Embryonic facial prominence (tissue), 1 donor: ENCODE measurements around the gene FN3KRP.
A peak's percentile ranks its signal among the peaks of the same experiment; 100 is the strongest.

ENCODE experiments used
- DNase-seq: peaks from one replicate; pipeline ENCODE4 v3.0.0-alpha.2; 2016; ENCODE audit errors: extremely low spot score

Gene FN3KRP, protein sequence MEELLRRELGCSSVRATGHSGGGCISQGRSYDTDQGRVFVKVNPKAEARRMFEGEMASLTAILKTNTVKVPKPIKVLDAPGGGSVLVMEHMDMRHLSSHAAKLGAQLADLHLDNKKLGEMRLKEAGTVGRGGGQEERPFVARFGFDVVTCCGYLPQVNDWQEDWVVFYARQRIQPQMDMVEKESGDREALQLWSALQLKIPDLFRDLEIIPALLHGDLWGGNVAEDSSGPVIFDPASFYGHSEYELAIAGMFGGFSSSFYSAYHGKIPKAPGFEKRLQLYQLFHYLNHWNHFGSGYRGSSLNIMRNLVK

DNA sequence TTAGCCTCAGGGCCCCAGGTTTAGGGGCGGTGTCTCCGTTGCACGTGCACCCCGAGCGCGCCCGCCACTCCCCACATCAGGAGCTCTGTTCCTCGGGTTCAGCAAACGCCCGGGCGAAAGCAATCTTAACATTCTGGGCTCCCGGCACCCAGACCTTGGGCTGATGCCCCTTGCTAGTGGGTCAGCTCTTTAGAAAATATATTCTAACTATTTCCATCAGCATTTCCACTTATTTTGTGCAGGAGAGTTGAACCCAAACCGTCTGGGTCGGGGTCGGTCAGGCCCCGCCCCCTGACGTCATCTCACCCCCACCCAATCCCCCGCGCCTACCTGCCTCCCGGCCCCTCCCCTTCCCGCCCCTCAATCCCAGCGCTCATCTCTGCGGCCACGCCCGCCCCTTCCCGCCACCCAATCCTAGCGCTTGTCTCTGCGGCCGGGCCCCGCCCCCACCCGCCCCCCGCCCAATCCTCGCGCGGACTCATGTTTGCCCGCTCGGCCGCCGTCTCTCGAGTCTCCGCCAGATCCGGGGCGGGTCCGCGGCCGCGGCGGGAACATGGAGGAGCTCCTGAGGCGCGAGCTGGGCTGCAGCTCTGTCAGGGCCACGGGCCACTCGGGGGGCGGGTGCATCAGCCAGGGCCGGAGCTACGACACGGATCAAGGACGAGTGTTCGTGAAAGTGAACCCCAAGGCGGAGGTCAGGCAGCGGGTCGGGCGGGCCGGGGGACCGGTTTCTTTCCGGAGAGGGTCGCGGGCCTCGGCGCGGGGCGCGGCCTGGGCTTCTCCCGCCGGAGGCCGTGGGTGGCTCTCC, at the start of gene FN3KRP:
FN3KRP (plus strand) TSS at position 504 of the 808 bp plus-strand sequence; CDS start at position 554, 50 bp downstream.
- DNase-seq, result peak; percentile 91

DNA sequence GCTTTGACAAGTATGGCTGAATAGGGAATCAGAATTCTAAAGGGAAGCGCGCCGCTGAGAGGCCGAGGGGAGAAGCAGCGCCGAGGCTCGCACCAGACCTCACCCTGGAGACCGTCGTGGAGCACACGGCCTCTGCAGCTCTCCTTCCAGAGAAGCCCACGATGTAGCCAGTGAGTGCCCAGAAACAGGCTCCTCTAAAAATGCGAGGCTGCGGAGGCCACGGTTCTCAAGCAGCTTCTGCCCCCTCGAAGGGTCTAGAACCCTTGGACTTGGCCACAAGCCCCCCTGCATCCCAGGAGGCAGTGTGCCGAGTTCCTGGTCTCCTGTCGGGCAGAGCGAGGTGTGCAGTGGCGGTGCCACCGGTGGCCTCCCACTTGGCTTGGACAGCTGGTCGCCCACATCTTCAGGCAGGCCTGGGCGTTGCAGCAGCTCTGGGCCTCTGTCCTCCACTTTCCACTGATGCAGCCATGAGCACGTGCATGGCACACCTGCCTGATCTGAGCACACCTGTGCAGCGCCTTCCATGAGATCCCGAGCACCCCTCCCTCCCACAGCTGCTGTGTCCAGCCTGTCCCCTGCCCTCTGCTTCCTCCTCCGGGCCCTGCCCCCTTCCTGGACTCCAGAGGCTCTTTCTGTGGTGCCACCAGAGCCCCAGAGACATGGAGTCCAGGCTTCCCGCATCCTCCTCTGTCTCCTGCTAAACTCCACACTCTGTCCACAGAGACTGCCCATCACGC, 49.4 kb upstream of the FN3KRP start:
- DNase-seq, result no peak

DNA sequence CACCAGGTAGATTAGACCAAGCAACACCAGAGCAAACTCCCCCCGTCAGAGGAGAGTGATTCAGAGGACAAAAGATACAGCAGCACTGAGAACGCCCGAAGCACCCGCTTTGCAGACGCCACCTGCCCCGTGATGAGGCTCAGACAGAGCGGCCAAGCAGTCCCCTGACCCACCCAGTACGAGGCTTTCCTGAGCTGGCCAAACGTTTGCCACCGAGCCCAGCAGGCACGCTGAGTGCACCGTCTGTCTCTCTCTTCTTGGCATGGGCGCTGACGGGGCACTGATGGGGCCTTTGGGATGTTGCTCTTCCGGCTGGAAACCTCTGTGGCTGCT, 48.9 kb upstream of the FN3KRP start:
- no peak for DNase-seq

DNA sequence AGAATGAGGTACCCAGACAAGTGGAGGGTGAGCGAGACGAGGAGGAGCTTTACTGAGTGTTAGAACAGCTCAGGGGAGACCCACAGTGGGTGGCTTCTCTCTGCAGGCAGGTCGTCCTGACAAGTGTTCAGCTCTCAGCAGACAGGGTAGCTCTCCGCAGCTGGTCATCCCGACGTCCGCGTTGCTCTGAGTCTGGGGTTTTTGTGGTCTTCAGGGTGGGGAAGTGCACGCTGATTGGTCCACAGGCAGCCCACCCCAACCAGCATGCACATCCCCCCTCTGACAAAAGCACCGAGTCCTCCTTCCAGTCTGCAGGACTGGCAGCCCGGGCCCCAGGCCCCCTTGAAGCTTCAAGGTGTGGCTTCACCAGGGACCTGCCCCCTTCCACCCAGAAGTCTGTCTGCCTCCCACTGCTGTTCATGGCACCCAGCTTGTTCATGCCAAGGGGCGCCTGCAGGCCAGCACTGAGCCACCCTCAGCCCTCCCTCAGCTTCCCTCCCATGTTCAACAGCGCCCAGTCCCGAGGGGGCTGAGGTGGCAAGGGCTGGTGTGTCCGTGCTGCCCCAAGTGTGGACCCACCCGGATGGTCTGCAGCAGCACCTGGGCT, 48.4 kb upstream of the FN3KRP start:
- no peak for DNase-seq

DNA sequence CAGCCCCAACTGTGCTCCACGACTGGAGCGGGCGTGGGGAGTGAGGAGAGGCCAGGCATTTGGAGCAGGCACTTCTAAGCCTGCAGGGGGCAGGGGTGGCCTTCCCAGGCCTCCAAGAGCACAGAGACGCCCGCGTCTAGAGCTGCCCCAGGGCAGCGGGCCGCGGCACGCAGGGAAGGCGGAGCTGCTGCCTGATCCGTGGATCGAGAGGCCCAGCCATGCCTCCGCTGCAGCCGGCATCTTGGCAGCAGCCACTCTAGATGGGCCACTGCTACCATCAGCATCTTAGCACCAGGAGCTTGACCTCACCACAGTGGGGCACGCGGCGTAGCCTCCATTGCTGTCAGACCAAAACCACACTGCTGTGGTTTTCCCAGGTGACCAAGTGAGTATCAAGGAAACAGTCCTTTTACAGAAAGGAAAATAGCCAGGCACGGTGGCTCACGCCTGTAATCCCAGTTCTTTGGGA, 47.8 kb upstream of the FN3KRP start:
- DNase-seq, result no peak

DNA sequence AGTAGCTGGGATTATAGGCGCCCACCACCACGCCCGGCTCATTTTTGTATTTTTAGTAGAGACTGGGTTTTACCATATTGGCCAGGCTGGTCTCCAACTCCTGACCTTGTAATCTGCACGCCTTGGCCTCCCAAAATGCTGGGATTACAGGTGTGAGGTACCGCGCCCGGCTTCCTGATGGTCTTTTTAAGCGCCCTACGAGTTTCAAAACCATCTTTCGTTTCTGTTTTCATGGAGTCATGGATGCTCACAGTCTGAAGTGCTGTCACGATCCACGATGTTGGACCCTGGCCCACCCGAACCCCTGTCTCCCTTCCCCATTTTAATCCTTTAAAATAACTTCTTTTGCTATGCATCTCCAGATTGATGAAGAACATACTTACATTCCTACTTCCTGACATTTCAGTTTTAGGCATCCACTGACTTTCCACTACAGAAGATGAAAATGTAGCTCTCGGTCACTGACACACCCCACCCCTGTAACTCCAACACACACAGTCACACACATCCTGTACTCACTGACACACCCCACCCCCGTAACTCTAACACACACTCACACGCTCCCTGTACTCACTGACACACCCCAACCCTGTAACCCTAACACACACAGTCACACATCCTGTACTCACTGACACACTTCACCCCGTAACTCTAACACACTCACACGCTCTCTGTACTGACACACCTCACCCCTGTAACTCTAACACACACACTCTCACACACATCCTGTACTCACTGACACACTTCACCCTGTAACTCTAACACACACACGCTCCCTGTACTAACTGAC, 45.6 kb upstream of the FN3KRP start:
- no peak for DNase-seq

DNA sequence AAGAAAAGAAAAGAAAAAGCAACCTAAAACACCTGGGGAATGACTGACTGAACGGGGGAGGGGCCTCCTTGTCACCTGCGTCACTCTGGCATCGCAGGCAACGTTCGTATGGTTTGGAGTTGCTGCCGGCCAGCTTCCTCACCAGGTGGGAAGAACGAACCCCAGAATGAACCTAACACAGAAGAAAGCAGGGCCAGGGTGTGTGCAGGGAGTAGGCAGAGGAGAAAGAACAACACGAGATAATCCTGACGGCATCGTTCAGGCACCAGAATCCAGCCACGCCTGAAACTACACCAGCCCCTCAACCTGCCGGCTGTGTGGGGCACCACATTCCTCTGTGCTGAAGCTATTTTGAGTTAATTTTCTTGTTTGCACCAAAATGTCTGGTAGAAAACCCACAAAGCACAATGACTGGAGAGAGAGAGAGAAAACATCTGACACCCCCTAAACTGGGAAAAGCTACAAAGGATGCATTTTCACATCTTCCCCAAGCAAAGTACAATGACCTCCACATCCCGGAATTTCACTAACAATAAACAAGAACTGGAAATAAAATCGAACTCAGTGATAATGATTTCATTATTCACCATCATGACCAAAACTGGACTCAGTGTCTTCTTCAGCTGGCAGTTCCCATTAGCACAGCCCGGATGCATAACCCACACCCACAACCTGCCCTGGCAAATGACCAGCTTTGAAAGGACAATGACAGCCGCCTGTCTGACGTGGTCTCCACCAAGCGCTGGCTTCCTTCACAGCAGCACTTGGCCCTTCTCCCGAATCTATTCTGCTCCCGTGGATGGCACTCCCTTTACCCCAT, 41.6 kb upstream of the FN3KRP start:
- no peak for DNase-seq

DNA sequence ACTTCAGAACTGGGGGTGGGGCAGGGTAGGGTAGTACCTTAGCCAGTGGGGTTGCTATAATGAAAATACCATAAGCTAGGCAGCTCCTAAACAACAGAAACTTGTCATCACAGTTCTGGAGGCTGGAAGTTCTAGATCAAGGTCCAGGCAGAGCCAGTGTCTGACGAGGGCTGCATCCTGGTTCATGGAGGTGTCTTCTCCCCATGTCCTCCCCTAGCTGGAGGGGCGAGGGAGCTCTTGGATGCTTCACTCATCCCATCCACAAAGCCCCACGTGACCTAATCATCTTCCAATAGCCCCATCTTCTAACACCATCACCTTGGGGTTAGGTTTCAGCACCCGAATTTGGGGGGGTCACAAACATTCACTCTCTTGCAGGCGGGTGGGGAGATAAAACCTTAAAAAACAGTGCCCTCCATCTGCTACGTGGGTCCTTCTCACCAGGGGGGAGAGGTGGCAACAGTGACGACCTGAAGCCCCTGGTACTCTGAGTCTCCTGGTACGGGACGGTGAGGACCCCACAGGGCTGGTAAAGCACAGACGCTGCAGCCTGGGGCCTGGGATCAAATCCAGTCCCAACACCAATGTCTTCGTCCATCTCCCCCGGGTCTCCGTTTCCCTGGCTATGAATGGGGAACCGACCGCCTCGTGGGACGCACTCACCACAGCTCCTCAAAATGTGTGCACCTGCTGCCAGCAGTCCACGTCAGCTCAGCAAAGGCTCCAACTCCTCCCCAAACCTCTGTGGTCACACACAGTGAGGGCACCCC, 40.8 kb upstream of the FN3KRP start:
- no peak for DNase-seq

DNA sequence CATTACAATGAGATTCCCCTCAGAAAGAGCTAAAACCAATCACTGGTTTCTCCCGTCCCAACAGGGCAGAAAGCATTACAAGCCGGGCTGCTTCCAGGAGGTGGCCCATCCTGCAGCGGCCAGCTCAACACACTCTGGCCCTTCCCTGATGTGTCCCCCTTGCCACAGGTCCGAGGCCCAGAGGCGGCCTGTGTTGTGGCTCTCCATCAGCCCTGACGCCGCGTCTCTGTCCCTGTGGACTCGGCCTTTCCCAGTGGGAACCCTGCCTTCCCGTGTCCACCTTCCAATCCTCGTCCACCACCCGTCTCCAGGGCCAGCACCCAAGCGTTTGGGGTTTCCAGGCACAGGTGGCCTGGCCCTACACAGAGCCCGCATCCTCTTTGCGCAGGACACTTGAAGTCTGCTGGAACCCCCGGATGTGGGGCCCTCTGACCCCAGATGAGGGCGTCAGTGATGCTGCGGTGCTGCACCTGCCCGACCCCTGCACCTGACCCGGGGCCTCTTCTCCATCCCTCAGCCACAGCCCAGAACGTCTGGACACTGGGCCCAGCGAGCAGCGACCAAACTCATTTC, 39.1 kb upstream of the FN3KRP start:
- no peak for DNase-seq

DNA sequence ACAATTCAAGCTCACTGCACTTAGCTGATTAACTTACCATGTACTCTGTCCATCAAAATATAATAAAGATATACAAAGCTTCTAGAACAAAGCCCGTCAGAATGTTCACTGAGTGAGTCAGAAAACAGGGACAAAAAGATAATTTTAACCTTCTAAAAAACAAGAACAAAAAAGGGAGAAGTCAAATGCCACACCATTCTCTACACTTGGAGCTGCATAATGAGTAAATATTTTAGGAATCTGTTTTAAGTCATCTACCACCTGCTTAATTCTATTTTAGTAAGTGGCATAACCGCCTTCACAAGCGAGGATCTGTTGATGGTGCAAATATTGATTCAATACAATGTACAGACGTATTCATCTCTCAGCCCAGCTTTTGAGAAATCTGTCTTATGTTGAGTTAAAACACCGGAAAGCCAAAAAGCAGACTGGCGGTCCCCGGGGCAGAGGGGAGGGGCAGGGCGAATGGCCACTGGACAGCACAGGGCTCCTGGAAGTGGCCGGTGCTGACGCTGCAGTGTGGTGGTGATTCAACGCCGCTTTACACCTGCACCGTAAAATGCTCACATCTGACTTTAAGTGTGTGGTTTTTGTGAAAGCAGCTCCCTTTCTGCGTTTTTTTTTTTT, 38.1 kb upstream of the FN3KRP start:
- DNase-seq, result no peak

DNA sequence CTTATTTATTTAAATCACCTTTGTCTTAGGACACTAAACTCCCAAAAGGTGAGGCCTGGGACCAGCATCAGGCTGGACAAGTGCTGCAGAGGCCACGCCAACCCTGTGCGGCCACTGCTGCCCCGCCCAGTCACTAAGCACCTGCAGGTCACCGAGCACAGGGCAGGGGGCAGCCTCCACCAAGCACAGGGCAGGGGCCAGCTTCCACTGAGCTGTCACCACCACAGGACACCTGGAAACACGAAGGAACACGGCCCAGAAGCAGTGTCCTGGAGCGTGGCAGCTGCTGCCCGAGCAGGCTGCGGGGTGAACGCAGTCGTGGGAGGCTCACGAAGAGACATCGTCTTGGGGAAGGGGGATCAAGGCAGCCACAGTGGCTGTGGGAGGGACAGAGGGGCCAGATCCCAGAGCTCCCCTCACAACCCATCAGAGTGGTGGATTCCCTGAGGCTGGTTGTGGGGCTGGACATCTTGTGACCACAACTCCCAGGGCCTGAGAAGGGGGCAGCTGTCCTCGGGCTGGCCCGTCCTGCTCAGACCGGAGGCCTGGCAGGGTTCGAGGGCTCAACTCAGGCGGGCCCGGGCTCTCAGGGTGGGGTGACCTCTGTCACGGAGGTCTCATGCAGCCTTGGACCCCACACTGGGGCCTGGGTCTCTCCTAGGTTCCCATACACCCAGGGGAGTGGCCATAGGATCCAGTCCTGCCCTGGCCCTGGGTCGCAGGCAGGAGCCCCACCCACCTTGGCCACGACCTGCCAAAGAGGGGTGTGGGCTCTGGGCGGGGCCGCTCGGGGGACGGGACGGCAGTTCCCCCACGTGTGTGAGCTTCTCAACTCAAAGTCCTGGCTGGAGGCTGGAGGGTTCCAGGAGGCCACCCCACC, 36.7 kb upstream of the FN3KRP start:
- no peak for DNase-seq

DNA sequence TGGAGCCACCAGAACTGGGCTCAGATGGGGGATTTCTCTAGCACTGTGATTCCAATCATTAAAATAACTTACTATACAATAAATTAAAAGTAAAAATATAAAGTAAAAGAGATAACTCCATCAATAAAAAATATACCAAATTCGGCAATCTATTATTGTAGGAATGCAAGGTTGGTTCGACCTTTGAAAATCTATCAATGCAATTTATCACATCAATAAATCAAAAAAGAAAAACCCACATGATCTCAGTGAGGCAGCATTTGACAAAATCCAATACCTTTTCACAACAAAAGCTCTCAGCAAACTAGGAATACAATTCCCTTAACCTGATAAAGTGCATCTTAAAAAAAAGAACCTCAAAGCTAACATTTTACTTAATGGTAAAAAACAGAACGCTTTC, 35.0 kb upstream of the FN3KRP start:
- DNase-seq, result no peak

DNA sequence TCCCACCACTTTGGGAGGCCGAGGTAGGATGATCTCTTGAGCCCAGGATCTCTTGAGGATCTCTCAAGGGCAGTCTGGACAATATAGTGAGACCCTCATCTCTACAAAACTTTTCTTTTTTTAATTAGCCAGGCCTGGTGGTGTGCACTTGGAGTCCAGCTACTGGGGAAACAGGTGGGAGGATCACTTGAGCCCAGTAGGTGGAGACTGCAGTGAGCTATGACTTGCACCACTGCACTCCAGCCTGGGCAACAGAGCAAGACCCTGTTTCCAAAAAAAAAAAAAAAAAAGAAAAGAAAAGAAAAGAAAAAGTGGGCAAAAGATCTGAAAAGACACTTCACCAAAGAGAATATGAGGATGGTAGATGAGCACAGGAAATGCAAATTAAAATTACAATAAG, 33.0 kb upstream of the FN3KRP start:
- no peak for DNase-seq

DNA sequence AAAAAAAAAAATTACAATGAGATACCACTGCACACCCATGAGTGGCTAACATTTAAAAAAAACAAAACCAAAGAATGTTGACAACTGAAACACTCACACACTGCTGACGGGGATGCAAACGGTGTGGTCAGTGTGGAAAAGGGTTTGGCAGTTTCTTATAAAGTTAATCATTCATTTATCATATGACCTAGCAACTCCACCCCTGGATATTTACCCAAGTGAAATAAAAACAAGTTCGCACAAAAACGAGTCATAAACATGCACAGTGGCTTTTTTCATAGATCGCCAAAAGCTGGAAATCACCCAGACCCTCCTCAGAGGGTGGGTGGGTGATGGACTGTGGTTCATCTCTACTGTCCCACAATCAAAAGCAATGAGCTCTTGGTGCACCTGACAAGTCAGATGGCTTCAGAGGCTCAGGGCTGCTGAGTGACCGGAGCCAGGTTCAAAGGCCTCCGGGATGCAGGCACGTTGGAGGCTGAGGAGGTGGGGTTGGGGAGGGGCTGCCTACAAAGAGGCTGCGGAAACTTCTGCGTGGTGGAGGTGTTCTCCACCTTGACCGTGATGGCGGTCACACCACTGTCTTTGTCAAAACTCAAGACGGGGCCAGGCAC, 32.2 kb upstream of the FN3KRP start:
- DNase-seq, result no peak

DNA sequence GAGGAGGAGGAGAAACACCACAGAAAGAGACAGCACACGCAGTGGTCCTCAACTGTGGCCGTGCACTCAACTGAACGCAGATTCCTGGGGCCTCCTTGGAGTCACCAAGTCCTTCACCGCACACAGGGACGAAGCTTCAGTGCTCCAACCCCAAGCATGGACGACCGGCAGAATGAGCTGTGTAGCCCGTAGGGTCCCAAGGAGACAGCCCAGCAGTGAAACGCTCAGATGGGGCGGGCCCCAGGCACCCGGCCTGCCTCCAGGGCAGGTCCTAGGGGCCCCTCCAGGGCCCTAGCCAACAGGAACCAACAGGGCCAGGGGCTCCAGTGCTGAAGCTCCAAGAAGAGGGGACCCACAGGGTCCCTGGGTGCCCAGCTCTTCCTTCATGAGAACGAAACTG, 31.2 kb upstream of the FN3KRP start:
- DNase-seq, result no peak

DNA sequence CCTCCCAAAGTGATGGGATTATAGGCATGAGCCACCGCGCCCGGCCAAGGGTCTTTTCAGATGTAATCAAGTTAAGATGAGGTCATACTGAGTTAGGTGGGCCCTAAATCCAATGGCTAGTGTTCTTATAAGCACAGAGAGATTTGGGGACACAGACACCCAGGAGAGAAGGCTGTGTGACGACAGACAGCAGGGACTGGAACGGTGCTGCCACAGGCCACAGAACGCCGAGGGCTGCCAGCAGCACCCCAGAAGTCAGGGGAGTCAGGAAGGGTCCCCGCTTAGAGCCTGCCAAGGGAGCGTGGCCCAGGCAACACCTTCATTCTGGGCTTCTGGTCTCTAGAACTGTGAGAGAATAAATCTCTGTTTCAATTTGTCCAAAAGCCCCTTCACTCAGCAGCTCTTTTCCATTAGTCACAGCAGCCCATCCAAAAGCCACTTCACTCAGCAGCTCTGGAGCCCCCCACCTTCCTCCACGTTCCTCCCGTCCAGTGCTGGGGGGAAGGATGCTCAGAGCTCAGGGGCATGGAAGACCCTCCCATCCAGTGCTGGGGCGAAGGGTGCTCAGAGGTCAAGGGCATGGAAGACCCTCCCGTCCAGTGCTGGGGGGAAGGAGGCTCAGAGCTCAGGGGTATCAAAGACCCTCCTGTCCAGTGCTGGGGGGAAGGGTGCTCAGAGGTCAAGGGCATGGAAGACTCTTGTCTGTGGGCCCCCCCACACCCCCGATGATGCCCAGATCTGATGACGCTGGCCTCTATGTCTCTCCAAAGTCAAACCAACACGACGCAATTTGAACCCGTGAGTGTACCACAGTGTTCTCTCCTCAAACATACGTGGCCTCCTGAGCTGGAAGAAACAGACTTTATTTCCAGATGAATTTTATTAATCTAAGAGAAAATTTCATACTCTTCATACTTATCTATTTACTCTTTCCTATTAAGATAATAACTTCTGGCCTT, 29.9 kb upstream of the FN3KRP start:
- no peak for DNase-seq
